ENCODE data around the gene TAF10. TPM values are rescaled to one million over a fixed set of nuclear protein-coding genes. Genes with fewer than 3 reads are reported as not detected.

TAF10 gene
- total RNA-seq, 1 donor from 2014 or later = 113 TPM

DNA sequence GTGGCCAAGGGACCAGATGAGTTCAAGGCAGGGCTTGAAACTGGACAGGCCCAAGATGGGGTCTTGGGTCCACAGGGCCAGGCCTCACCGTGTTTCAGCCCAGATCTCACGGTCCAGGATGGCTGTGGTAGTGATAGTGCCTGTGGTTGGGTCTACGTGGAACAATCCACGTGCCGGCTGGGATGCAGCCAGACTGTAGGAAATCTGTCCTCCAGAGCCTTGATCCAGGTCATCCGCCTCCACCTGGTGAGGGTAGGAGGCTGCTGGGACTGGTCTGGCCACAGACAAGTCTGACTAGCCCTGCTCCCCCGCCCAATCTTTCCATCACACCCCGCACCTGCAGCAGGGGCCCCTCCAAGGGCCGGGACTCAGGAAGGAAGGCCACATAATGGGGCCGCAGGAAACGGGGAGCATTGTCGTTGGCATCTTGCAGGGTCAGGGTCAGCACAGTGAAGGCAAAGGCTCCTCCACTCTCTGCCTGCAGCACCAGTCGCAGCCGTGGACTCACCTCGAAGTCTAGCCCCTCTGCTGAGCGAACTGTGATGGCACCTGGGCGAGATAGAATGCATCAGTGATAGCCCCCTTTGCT is 13.9 kb upstream of the TAF10 start:
- Histone ChIP-seq H3K4me1 (ENCODE audit: insufficient read depth, low read length) (no peaks in the 10 kb centered on the region), H3K4me3 (ENCODE audit: insufficient read depth, low read depth, low read length) (no peak overlapping the region), H3K9ac (ENCODE audit: low read length) (no peak overlapping the region), H3K9me3 (ENCODE audit: insufficient read depth, low read depth, low read length) (no peaks in the 10 kb centered on the region), H3K36me3 (ENCODE audit: insufficient read depth, low read length) (no peaks in the 10 kb centered on the region), H3K4me2 (ENCODE audit: low read length) (no peak overlapping the region), H2AFZ (ENCODE audit: low read depth, low read length) (no peak overlapping the region), H3K27ac (ENCODE audit: low read depth, low read length) (no peak overlapping the region), H3K27me3 (ENCODE audit: insufficient read depth, low read length) (no peaks in the 10 kb centered on the region), H4K20me1 (ENCODE audit: insufficient read depth, low read length) (no peaks in the 10 kb centered on the region), H3K79me2 (ENCODE audit: insufficient read depth, low read length) (no peaks in the 10 kb centered on the region)
- Mint-ChIP-seq H3K4me1 (ENCODE audit: low read depth, unreplicated experiment) (no peaks in the 10 kb centered on the region), H3K36me3 (ENCODE audit: low read depth, unreplicated experiment) (peaks cover 7% of the 10 kb centered on the region), H3K27ac (ENCODE audit: unreplicated experiment) (no peak overlapping the region), H3K27me3 (ENCODE audit: low read depth, unreplicated experiment) (peaks cover 38% of the 10 kb centered on the region), H3K9me3 (ENCODE audit: unreplicated experiment) (no peaks in the 10 kb centered on the region), H3K4me3 (ENCODE audit: unreplicated experiment) (no peak overlapping the region)
- DNase-seq (ENCODE audit: low read depth) (no peak), FAIRE-seq (no peak)
- TF ChIP-seq EZH2 (IDR thresholded peaks at IDR 0.05; ENCODE audit: insufficient read depth, low read length) = no peak
- TF ChIP-seq, protein P1, sequence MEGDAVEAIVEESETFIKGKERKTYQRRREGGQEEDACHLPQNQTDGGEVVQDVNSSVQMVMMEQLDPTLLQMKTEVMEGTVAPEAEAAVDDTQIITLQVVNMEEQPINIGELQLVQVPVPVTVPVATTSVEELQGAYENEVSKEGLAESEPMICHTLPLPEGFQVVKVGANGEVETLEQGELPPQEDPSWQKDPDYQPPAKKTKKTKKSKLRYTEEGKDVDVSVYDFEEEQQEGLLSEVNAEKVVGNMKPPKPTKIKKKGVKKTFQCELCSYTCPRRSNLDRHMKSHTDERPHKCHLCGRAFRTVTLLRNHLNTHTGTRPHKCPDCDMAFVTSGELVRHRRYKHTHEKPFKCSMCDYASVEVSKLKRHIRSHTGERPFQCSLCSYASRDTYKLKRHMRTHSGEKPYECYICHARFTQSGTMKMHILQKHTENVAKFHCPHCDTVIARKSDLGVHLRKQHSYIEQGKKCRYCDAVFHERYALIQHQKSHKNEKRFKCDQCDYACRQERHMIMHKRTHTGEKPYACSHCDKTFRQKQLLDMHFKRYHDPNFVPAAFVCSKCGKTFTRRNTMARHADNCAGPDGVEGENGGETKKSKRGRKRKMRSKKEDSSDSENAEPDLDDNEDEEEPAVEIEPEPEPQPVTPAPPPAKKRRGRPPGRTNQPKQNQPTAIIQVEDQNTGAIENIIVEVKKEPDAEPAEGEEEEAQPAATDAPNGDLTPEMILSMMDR (IDR thresholded peaks at IDR 0.05; ENCODE audit: insufficient read depth, low read depth, low read length) = no peak

DNA sequence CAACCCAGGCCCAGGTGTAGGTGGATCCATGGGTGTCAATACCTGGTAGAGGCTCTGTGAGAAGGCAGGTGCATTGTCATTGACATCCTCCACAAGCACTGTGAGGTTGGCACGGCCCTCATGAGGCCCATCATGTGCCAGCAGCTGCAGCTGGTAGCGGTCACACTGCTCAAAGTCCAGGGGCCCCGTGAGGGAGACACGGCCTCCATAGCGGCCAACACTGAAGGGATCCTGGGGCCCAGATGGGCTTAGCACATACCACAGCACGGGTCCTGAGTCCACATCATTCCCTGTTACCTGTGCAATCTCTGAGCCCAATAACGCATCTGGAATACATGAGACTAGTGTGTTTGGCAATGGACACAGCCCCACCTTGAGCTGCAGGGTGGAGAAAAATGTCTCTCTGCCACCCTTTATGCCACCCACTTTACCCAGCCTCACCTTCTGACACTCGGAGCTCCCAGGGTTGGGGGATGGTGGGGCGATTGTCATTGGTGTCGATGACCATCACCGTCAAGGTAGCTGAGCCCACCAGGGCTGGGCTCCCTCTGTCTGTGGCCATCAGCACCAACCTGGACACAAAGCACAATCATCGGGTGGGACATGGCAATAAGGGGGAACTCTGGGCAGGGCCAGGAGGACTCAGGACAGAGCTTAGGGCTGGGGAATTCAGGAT is 13.3 kb upstream of the TAF10 start:
- H4K20me1 ChIP-seq (ENCODE audit: insufficient read depth, low read length) = no peaks in the 10 kb centered on the region
- no peak overlapping the region for H3K4me2 ChIP-seq (ENCODE audit: low read length)
- Mint-ChIP-seq H3K36me3 (ENCODE audit: low read depth, unreplicated experiment) (peaks cover 5% of the 10 kb centered on the region), H3K9me3 (ENCODE audit: unreplicated experiment) (no peaks in the 10 kb centered on the region), H3K4me3 (ENCODE audit: unreplicated experiment) (no peak overlapping the region), H3K27me3 (ENCODE audit: low read depth, unreplicated experiment) (peaks cover 34% of the 10 kb centered on the region), H3K27ac (ENCODE audit: unreplicated experiment) (no peak overlapping the region), H3K4me1 (ENCODE audit: low read depth, unreplicated experiment) (no peaks in the 10 kb centered on the region)
- no peaks in the 10 kb centered on the region for H3K4me1 ChIP-seq (ENCODE audit: insufficient read depth, low read length)
- no peaks in the 10 kb centered on the region for H3K79me2 ChIP-seq (ENCODE audit: insufficient read depth, low read length)
- no peaks in the 10 kb centered on the region for H3K36me3 ChIP-seq (ENCODE audit: insufficient read depth, low read length)
- H3K27ac ChIP-seq (ENCODE audit: low read depth, low read length) = no peak overlapping the region
- no peak overlapping the region for H3K4me3 ChIP-seq (ENCODE audit: insufficient read depth, low read depth, low read length)
- no peak overlapping the region for H3K9ac ChIP-seq (ENCODE audit: low read length)
- H2AFZ ChIP-seq (ENCODE audit: low read depth, low read length) = no peak overlapping the region
- TF ChIP-seq EZH2 (IDR thresholded peaks at IDR 0.05; ENCODE audit: insufficient read depth, low read length) = no peak
- TF ChIP-seq, protein P1 (IDR thresholded peaks at IDR 0.05; ENCODE audit: insufficient read depth, low read depth, low read length) = no peak
- FAIRE-seq (no peak), DNase-seq (ENCODE audit: low read depth) (no peak)
- no peaks in the 10 kb centered on the region for H3K9me3 ChIP-seq (ENCODE audit: insufficient read depth, low read depth, low read length)
- no peaks in the 10 kb centered on the region for H3K27me3 ChIP-seq (ENCODE audit: insufficient read depth, low read length)
